Right atrium auricular region (tissue), 2 donors: ENCODE results near the gene PWWP2A. TPM values are rescaled to one million over a fixed set of nuclear protein-coding genes. Genes with fewer than 3 reads are reported as not detected.
"Not testable (repeated sequence)": the region's sequence is repeated elsewhere in the genome, so short reads cannot be mapped to it uniquely, and the experiment has no call there.

ENCODE experiments used
- DNase-seq: peaks from one replicate; pipeline ENCODE4 v3.0.0-alpha.2; 2019; ENCODE audit warnings: low spot score
- H3K27ac ChIP-seq, 2 donors: fragments of 200-600 bp; sonication (generic); 1 replicate in 1 of 2; 2 replicates in 1 of 2; pipeline ENCODE4 v1.5.1; 2016 to 2019
- H3K27me3 ChIP-seq, 2 donors: fragments of 200-600 bp; sonication (generic); one replicate each; pipeline versions ENCODE4 v1.5.1 to v1.6.0; 2017 to 2019
- H3K36me3 ChIP-seq: fragments of 200-600 bp; sonication (generic); one replicate; pipeline ENCODE4 v1.5.1; 2016
- H3K4me1 ChIP-seq, 2 donors: fragments of 200-600 bp; sonication (generic); one replicate each; pipeline versions ENCODE4 v1.5.1 to v1.6.0; 2017 to 2019
- H3K4me3 ChIP-seq, 2 donors: fragments of 200-600 bp; sonication (generic); 1 replicate in 1 of 2; 2 replicates in 1 of 2; pipeline ENCODE4 v1.5.1; 2017 to 2019; ENCODE audit warnings: mild to moderate bottlenecking in 1 of 2, moderate library complexity in 1 of 2
- H3K9me3 ChIP-seq, 2 donors: fragments of 200-600 bp; sonication (generic); one replicate each; pipeline ENCODE4 v1.5.1; 2019
- CTCF ChIP-seq, 2 donors: fragments of 200-600 bp; sonication (generic); IDR thresholded peaks; one replicate each; pipeline ENCODE4 v1.5.1; 2019; ENCODE audit warnings: antibody characterized with exemption in 2 of 2
- total RNA-seq, 2 donors: library from RNA; depleted of rRNA; stranded (reverse); fragments of >200 nt; gene quantifications; one replicate each; pipeline ENCODE4 v1.1.0, GENCODE V29; 2016

The PWWP2A gene
- total RNA-seq, 2 donors from 2014 or later, result 16.7 to 21.3 TPM

GRCh38 chr5:160071516-160071915 is 47.7 kb downstream of the PWWP2A start:
- no peaks in the 10 kb centered on the region for H3K27me3 ChIP-seq
- H3K4me1 ChIP-seq, result peaks cover 0 to 17% of the 10 kb centered on the region in 2 donors
- DNase-seq, result no peak
- peaks cover 4% of the 10 kb centered on the region for H3K36me3 ChIP-seq
- TF ChIP-seq CTCF (IDR thresholded peaks at IDR 0.05), result no peak
- no peak overlapping the region for H3K4me3 ChIP-seq
- H3K9me3 ChIP-seq, result no peaks in the 10 kb centered on the region
- H3K27ac ChIP-seq, result no peak overlapping the region

GRCh38 chr5:160069120-160069519 is 50.1 kb downstream of the PWWP2A start:
- Histone ChIP-seq H3K36me3 (peaks cover 18% of the 10 kb centered on the region), H3K4me1 (peaks cover 0 to 17% of the 10 kb centered on the region in 2 donors)
- H3K9me3 ChIP-seq, H3K4me3 ChIP-seq, H3K27ac ChIP-seq, H3K27me3 ChIP-seq, DNase-seq: not testable (repeated sequence)

- Histone ChIP-seq H3K9me3 (no peaks in the 10 kb centered on the region), H3K27me3 (no peaks in the 10 kb centered on the region), H3K36me3 (peaks cover 24% of the 10 kb centered on the region), H3K27ac (no peak overlapping the region), H3K4me3 (no peak overlapping the region), H3K4me1 (no peaks in the 10 kb centered on the region)
- DNase-seq, result no peak
- TF ChIP-seq CTCF (IDR thresholded peaks at IDR 0.05), result no peak
These were observed 54.1 kb downstream of the PWWP2A start for GRCh38 chr5:160064995-160065614.

GRCh38 chr5:160064417-160064810 is 54.8 kb downstream of the PWWP2A start:
- H3K9me3 ChIP-seq, result no peaks in the 10 kb centered on the region
- H3K27me3 ChIP-seq, result no peaks in the 10 kb centered on the region
- H3K4me1 ChIP-seq, result no peaks in the 10 kb centered on the region
- no peak overlapping the region for H3K27ac ChIP-seq
- peaks cover 24% of the 10 kb centered on the region for H3K36me3 ChIP-seq
- TF ChIP-seq CTCF (IDR thresholded peaks at IDR 0.05), result no peak
- DNase-seq, result no peak
- no peak overlapping the region for H3K4me3 ChIP-seq

GRCh38 chr5:160061770-160062169 is 57.5 kb downstream of the PWWP2A start:
- DNase-seq, result no peak

GRCh38 chr5:160060001-160060400 is 59.2 kb downstream of the PWWP2A start:
- TF ChIP-seq CTCF (IDR thresholded peaks at IDR 0.05), result no peak
- no peak overlapping the region for H3K27ac ChIP-seq
- peaks cover 27% of the 10 kb centered on the region for H3K36me3 ChIP-seq
- no peaks in the 10 kb centered on the region for H3K9me3 ChIP-seq
- no peak overlapping the region for H3K4me3 ChIP-seq
- H3K27me3 ChIP-seq, result no peaks in the 10 kb centered on the region
- no peak for DNase-seq
- H3K4me1 ChIP-seq, result no peaks in the 10 kb centered on the region

More at GRCh38 chr5:160061770-160062169, 57.5 kb downstream of the PWWP2A start:
- H3K9me3 ChIP-seq, result no peaks in the 10 kb centered on the region
- H3K4me3 ChIP-seq, result no peak overlapping the region
- H3K4me1 ChIP-seq, result no peaks in the 10 kb centered on the region
- H3K27ac ChIP-seq, result no peak overlapping the region
- H3K36me3 ChIP-seq, result peaks cover 30% of the 10 kb centered on the region
- no peak for TF ChIP-seq CTCF (IDR thresholded peaks at IDR 0.05)
- no peaks in the 10 kb centered on the region for H3K27me3 ChIP-seq
